Activated CD8-positive, alpha-beta memory T cell treated with anti-CD3 and anti-CD28 coated beads for 48 hours (primary cell): ENCODE measurements around the gene SCCPDH.
"Not testable (repeated sequence)": the region's sequence is repeated elsewhere in the genome, so short reads cannot be mapped to it uniquely, and the experiment has no call there.

ENCODE experiments used
- DNase-seq, 3 experiments: peaks; one replicate each; pipeline ENCODE4 v3.0.0-alpha.2; 2020; ENCODE audit warnings: low read depth in 2 of 3, low spot score in 2 of 3

SCCPDH gene

GRCh38 chr1:246724016-246724730, at the start of gene SCCPDH:
SCCPDH (plus strand) TSS chr1:246724409; CDS start chr1:246724423, 14 bp downstream.
- DNase-seq, result peak; percentile 55 to 69 (median 60)

GRCh38 chr1:246677842-246678241, 46.4 kb upstream of the SCCPDH start:
- no peak for DNase-seq

GRCh38 chr1:246678816-246679793, 45.1 kb upstream of the SCCPDH start:
- DNase-seq, result no peak

- no peak for DNase-seq
These were observed 44.4 kb upstream of the SCCPDH start for GRCh38 chr1:246679794-246680177.

- no peak for DNase-seq
These were observed 44.0 kb upstream of the SCCPDH start for GRCh38 chr1:246680190-246680589.

- no peak for DNase-seq
These were observed 43.5 kb upstream of the SCCPDH start for GRCh38 chr1:246680696-246681130.

GRCh38 chr1:246681900-246682895, 42.0 kb upstream of the SCCPDH start:
- DNase-seq, result no peak

GRCh38 chr1:246683521-246683920, 40.7 kb upstream of the SCCPDH start:
- DNase-seq, result no peak

- DNase-seq, result no peak
These were observed 37.2 kb upstream of the SCCPDH start for GRCh38 chr1:246687002-246687401.

- peak in 1 of 3 experiments; percentile 18 for DNase-seq
These were observed 34.7 kb upstream of the SCCPDH start for GRCh38 chr1:246689409-246690008.

GRCh38 chr1:246690100-246690499, 34.1 kb upstream of the SCCPDH start:
- DNase-seq, result no peak

- DNase-seq, result no peak
These were observed 32.4 kb upstream of the SCCPDH start for GRCh38 chr1:246691622-246692495.

GRCh38 chr1:246694213-246694895, 29.9 kb upstream of the SCCPDH start:
- not testable (repeated sequence) for DNase-seq

GRCh38 chr1:246695136-246695535, 29.1 kb upstream of the SCCPDH start:
- no peak for DNase-seq

- no peak for DNase-seq
These were observed 28.5 kb upstream of the SCCPDH start for GRCh38 chr1:246695666-246696065.

GRCh38 chr1:246698466-246699094, 25.6 kb upstream of the SCCPDH start:
- no peak for DNase-seq

GRCh38 chr1:246699095-246699735, 25.0 kb upstream of the SCCPDH start:
- DNase-seq, result peak; percentile 18 to 59 (median 49)

- DNase-seq, result no peak
These were observed 20.6 kb upstream of the SCCPDH start for GRCh38 chr1:246703581-246703980.
